Activated gamma-delta T cell treated with anti-CD3 and anti-CD28 coated beads, Interleukin-2, amount 50 U/mL, for 16 hours (primary cell): ENCODE data around the gene CAMTA1.

ENCODE experiments used
- DNase-seq: peaks from one replicate; pipeline ENCODE4 v3.0.0-alpha.2; 2020; ENCODE audit warnings: low read depth

Gene CAMTA1

DNA sequence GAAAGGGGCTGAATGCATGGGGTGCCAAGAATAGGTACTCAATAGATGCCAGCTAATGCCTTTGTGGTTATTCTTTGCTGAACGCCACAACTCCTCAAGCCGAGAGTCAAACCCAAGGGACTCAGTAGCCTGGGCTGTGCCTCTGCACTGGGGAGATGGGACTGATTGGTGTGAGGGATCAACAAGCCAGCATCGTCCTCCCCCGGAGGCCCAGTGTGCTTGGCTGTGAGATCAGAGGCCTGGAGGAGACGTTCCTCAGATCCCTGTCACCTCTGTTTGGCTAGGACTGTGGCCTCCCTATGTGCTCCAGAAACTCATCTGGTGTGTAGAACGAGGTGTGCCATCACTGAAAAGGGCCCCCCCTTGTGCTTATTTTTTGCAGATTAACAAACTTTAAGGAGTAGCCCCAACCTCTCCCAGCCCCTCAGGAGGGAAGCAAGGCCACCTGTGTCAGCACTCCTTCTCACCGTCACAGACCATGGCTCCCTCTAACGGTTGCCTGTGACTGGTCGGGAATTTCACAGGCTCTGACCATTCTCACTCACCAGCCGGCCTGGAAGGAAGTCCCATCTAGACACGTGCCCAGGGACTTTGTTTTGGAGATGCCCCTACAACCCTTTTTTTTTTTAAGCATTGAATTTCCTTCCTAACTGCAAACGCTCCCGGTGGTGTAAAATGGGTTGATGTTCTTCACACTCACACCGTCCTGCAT is 791.8 kb downstream of the CAMTA1 start:
- DNase-seq = no peak

- no peak for DNase-seq
These were observed 793.0 kb downstream of the CAMTA1 start for GRCh38 chr1:7578206-7578605.

- no peak for DNase-seq
These were observed 793.8 kb downstream of the CAMTA1 start for GRCh38 chr1:7579016-7579415.

DNA sequence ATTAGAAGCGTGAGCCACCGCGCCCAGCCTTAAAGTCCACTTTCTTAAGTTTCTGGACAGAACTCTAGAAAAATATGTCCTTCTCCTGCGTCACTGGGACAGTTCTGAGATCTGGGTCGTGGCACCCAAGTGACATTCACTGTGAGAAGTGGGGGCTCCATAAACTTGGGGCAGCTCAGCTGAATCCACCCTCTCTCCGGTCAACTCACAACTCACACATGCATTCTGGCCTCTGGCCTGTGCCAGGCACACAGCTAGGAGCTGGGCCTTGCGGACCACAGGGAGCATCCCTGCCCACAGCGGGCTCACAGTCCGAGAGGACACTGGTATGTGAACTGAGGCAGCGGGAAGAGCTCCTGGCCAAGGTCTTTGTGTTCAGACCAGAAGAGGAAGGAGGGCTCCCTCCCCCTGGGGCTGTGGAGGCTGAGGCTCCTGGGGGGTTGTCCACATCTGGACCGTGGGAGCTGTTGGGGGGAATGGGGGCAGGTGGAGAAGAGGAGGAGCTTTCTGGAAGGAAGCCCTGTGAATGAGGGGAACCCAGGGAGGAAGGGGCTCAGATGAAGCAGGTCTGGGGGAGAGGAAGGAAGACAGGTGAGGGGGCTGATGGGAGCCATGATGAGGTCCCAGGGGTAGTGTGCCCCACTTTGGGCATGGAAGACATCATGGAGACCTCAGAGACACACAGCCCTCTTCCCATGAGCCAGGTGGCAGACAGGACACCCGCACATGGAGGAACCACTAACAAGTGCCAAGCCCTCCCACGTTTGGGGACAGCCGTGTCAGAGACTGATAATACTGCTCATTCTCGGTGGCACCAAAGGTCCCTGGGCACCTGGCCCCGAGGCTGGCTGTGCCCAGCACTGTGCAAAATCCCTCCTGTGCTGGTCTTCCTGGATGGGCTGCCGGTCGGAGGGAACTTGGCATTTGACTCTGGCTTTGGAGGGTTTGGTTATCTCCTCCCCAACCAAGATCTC is 794.9 kb downstream of the CAMTA1 start:
- no peak for DNase-seq

DNA sequence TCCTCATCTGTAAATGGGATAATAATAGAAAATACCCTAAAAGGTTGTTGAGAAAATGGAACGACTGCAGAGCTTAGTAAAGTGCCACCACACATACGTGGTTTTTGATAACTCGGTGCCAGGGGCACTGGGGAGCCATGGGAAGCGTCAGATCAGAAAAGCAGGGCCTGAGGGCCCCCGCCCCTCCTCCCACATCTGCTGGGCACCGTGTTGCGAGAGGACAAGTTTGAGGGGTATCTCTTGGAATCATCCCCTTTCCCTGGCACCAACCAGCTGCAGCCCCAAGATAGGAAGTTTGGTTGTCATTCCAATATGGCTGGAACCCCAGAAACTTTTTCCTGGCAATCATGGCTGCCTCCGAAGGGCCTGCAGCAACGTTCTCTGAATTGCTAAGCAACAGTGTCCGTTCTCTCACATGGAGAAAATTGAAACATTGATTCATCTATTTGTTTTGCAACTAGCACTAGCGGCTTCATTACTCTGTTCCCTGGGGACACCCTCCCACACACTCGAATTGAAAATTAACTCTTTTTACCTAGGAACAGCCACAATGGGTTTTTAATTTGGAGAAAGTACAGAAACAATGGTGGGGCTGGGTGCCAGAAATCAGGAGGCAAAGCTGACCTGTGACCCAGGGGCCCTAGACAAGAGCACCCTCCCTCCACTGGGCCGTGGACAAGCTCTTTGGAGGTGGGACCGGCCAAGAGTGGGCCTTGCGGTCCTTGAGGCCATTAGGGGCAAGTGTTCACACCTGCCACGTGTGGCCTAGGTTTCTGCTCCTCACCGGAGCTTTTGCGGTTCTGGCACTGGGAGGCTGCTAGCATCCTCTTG is 795.9 kb downstream of the CAMTA1 start:
- no peak for DNase-seq

GRCh38 chr1:7581754-7582459 is 796.7 kb downstream of the CAMTA1 start:
- no peak for DNase-seq

GRCh38 chr1:7582460-7582972 is 797.3 kb downstream of the CAMTA1 start:
- DNase-seq = no peak

GRCh38 chr1:7583291-7584096 is 798.2 kb downstream of the CAMTA1 start:
- no peak for DNase-seq

DNA sequence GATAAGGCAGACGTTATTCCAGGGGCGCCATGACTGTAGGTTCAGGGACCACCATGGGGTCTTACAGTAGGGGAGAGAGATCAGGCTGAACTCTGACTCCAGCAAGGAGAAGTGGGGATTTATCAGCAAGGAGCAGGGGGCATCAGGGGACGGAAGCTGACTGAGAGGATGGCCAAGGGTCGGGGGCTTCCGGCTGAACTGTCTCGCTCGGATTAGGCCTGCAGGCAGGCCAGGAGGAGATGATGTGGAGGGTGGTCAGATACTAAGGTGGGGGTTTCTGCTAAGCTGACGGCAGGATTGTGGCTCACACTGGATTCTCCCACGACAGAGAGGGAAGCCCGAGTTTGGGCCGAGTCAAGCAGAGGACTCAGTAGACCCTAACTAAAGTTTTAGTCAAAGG is 798.9 kb downstream of the CAMTA1 start:
- no peak for DNase-seq

DNA sequence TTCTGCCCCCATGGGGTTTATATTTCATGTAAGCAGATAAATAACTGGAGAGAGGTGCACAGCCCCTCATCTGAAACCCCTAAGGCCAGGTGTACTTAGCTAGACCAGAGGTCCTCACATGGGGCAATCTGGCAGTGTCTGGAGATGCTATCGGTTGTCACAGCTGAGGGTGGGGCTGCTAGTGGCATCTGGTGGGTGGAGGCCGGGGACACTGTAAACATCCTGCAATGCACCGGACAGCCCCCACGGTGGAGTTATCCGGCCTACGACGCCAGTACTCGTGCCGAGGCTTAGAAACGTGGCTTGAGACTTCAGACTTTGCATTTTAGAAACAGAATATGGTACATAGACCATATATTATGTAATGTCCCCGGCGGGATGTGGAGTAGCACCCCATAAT is 799.4 kb downstream of the CAMTA1 start:
- no peak for DNase-seq

DNA sequence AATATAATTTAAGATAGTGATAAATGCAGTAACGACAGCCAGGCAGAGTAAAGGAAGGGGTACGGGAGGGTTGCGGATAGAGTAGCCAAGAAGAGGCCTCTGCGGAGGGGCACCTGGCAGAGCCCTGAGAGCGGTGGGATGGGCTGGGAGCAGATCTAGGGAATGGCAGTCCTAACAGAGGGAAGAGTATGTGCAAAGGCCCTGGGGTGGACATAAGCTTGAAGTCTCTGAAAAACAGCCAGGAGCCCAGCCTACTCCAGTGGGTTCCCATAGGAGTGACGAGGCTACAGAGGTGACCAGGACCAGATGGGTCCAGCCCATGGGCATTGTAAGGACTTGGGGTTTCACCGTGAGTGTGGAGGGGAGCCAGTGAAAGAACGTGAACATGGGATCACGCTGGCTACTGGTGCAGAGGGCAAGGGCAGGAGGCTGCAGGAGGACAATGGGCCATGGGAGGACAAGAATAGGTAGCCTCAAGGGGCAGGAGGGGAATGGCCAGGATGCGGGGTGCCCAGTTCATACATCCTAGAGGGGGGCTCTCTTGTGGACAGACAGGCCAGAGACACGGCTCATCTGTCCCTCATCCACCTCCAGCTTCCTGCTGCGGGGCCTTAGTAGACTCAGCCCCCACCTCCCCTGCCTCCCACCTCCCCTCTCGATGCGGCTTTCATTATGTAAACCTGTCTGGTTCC is 800.1 kb downstream of the CAMTA1 start:
- DNase-seq = no peak

DNA sequence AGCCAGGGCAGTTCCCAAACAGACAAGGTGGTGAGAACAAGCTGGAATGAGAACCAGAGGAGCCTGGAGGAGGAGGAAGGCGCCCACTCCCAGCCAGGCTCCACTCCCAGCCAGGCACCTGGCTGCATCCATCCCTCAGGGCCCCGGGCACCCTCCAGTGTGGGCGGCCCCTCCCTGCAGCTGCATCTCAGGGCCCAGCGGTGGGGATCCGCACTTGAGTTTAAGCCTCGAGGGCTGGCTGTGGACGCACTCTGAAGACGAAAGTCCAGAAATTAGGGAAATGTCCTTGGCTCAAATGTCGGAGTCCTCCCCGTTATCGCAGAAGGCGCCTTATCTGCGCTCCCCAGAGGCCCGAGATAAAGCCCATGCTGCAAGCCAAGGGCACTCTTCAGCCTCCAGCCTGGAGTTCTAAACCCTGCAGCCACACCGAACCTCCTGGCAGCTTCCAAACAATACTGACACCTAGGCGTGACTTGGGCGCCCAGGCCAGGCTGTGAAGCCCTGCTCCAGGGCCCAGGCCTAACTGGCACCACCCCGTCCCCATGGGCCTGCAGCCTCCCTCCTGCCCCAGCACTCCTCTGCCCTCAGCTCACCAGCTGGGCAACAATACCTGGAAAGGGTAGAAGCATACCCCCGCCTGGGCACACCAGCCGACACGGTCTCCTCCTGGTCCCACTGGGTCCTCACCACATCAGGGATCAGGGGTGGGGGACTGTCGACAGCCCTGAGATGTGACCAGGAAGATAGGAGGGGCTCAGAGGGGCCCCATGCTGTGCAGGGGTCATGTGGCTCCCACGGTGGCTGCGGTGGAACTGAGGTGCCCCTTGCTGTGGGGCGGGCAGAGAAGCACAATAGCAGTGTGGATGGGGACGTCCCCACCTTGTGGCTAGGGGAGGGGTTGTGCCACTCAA is 801.0 kb downstream of the CAMTA1 start:
- no peak for DNase-seq

DNA sequence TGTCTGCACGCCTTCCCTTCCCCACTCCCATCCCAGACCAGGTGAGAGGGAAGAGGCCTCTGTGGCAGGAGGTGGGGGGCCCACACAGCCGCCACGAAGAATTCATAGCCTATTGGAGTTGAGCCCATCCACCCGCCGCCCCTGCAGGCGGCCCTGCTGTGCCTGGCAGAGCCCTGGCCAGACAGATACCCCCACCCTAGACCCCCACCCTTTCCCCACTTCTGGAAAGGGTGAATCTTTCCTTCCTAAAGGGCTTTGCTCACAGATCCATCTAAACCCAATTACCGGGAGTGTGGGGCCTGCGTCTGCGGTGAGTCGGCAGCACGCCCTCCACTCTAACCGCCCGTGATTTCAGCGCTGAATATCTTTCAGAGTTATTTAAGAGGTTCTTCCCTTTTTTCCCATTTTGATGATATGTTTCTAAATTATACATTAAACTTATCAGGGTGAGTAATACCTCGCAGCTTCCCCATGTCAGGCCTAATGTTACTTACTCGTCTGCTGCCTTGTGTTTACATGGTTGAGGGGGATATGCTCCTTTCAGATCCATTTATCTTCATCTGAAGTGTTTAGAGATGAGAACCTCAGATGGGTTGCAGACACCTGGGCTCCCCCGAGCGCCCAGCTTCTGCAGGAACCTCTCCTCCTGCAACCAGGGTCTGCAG is 802.0 kb downstream of the CAMTA1 start:
- no peak for DNase-seq

DNA sequence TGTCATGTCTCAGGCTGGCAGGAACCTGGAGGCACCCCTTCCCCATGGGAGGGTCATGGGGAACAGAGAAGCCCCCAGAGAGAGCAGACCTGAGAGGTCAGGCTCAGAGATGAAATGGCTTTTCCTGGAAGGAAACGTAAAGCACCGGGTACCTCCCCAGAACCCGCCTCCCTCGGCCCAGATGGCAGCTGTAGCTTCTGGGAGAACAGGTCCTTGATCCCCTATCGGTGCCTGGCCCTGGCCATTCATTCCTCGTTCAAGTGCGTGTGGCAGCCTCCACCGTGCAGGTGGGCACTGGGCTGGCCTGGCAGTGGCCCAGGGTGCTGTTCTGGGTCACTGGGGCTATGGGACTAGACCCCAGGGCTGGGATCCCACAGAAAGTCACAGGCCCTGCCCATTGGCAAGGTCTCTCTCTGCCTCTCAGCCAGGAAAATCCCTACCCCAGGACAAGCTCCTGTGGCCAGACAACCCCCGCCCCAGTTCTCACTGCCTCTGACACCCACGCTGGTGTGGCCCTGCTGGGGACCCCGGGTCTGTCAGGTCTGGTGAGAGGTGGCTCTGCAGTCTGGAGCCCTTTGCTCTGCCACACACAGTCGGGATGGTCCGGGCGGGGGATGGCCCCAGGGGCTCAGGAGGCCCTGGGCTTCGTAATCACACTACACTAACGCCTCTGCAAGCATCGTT is 802.7 kb downstream of the CAMTA1 start:
- DNase-seq = no peak

GRCh38 chr1:7588457-7588827 is 803.2 kb downstream of the CAMTA1 start:
- DNase-seq = no peak

GRCh38 chr1:7589080-7589735 is 804.0 kb downstream of the CAMTA1 start:
- no peak for DNase-seq

DNA sequence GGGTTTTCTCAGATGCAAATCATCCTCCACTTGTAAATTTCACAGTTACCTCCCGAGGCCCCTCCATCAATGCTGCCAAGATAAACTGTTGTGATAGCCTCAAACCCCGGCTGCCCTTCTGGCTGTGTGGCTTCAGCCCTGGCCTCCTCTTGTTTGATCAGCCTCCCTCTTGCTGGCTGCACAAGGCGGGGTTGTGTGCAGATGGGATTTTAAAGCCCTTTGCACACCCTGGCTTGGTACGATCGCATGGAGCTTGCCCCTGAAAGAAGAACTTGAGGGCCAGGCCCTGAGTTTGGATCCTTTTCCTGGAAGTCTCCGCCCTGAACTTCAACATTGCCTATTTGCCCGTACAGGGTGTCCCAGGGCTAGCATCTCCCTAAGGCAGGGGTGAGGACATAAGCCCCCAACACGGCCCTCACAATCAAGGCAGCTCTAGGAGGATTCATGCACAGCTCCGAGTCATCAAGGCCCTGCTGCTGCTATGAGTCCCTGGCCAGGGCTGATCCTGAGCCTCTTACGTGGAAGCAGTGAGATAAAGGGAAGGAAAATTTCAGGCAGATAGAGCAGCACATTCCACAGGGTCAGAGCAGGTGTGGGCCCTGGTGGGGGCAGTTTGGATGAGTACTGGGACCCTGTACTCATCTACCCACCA is 804.6 kb downstream of the CAMTA1 start:
- DNase-seq = no peak
